OCI-LY3 (cell line): ENCODE results near the gene BCAR3.

Experiments used
- CTCF ChIP-seq: fragments of 200-600, 300-600 bp; sonication (generic); IDR thresholded peaks from 2 replicates; pipeline ENCODE4 v1.5.1; 2014; ENCODE audit warnings: antibody characterized with exemption, low read length, low read depth
- EZH2phosphoT487 ChIP-seq: fragments of 200-600 bp; shearing (Covaris generic); IDR thresholded peaks from 2 replicates; pipeline ENCODE4 v1.6.1; 2018; ENCODE audit warnings: antibody characterized with exemption, mixed run types, low read depth

GRCh38 chr1:93573940-93574469 is 107.6 kb downstream of the BCAR3 start:
- TF ChIP-seq CTCF = no peak
- no peak for TF ChIP-seq EZH2phosphoT487
